GM20431 (cell line): Measurements from ENCODE around the gene CDKN2A.

Experiments
- in situ Hi-C: fragments of 300-500 bp; cut with MseI, MboI; formaldehyde crosslinking; loops from one replicate; pipeline ENCODE4 v1.15.0; 2020; ENCODE audit warnings: low sequenced_read_pairs; ENCODE audit not compliant: unreplicated experiment

Gene CDKN2A

DNA sequence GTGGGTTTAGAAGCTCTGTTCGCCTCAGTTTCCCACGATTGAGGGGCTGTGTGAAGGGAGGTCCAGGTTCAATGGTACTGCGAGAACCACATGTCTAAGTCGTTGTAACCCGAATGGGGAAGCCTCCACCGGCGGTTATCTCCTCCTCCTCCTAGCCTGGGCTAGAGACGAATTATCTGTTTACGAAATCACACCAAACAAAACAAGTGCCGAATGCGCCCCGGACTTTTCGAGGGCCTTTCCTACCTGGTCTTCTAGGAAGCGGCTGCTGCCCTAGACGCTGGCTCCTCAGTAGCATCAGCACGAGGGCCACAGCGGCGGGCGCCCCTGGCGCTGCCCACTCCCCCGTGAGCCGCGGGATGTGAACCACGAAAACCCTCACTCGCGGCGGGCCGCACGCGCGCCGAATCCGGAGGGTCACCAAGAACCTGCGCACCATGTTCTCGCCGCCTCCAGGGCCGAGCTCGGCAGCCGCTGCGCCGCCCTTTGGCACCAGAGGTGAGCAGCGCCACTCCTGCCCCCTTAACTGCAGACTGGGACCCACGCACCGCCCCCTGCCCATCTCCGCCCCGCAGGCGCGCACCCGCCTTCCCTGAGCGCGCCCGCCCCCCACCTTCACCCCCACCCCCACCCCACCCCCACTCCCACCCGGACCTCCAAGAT is at the start of gene CDKN2A:
CDKN2A (minus strand) TSS at position 500 of the 663 bp plus-strand sequence.
- in situ Hi-C loops = no loop called here

GRCh38 chr9:22043928-22044327 is 49.7 kb upstream of the CDKN2A start:
- in situ Hi-C loops = loop anchor here (25.0 kb wide), 1 partner anchor 232 kb away; the partner anchor contains the start of gene MTAP

DNA sequence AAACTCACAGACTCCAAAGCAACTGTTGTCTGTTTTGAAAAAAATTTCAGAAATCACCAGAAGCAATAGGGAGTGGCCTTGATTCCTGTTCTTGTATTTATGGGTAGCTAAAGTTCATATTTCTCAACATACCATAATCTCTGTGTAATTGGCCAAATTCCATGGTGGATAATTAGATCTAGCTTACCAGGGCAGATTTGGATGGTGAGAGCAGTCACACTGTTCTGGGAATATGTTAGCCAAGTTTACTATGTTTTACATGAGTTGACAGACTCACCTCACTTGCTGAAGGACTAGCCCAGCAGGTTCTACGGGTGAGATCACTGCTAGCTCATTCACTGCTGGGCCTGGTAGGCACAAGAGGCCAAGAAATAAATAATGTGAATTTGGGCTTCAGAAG is 47.6 kb upstream of the CDKN2A start:
- in situ Hi-C loops = loop anchor here (25.0 kb wide), 1 partner anchor 229 kb away; the partner anchor contains the start of gene MTAP

DNA sequence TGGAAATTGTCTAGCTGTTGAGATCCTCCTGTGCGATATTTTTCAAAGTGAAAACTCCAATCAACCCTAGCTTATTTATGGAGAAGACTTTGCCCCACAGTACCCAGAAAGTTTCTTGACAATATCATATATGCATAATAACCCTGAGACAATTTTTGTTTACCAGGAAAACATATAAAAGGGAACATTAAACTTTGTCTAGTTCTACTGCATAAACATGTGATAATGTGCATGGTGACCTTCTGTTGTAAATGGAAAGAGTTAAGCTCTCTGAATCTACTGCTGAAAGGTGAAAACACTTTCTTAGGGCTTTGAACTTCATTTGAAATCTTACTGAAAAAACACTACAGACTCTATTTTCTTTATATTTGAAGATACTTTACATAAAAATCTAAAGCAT is 47.2 kb upstream of the CDKN2A start:
- in situ Hi-C loops = loop anchor here (25.0 kb wide), 1 partner anchor 229 kb away; the partner anchor contains the start of gene MTAP

GRCh38 chr9:22040760-22041159 is 46.6 kb upstream of the CDKN2A start:
- in situ Hi-C loops = loop anchor here (25.0 kb wide), 1 partner anchor 228 kb away; the partner anchor contains the start of gene MTAP

DNA sequence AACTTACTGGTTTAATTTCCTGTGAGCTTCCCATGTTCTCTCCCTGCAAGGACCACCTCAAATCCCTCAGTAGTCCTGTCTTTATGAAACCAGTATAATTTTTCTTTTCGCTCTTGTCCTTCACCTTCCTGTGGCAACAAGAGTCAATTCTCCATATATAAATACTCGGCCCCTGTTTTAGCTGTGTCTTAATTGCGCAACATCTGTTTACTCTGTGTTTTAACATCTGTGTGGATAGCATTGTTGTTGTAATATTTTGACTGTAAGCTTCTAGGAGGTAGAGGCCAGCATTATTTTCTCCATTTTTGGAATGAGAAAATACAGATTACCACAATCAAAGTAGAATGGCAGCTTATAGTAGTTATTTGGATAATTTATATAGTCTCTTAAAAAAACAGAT is 45.1 kb upstream of the CDKN2A start:
- in situ Hi-C loops = loop anchor here (25.0 kb wide), 1 partner anchor 227 kb away; the partner anchor contains the start of gene MTAP

- in situ Hi-C loops = loop anchor here (25.0 kb wide), 1 partner anchor 226 kb away; the partner anchor contains the start of gene MTAP
Measured at GRCh38 chr9:22037954-22038690, 43.9 kb upstream of the CDKN2A start.

DNA sequence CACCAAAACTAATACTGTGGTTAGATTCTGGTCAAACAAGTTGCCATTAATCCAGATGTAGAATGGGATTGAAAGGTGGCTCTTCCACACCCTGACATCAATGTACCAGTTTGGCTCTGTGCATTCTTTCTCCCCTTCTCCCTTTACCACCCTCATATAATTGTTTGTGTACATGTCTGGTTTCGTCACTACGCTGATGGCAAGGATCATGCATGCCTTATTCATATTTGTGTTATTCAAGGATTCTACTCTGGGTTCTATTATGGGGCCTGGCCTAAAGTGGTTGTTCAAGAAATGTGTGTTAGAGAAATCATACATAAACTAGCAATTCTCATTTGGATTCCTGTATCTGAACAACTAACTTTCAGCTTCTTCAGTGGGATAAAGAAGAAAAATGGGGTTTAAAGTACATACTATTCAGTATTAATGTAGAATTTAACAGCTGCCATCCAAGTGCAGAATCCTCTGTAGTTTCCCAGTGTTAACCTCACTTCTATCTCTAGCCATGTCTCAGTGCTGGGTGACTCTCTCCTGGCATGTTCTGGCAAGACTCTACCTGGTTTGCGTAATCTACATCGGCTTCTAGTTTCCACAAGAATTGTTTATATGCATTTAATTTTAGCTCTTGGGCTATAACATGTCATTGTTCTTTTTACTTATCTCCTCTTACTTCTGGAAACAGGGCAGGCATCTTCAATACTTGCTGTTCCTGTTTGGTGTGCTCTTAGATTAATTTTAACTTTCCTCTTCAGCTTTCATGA is 42.9 kb upstream of the CDKN2A start:
- in situ Hi-C loops = loop anchor here (25.0 kb wide), 1 partner anchor 225 kb away; the partner anchor contains the start of gene MTAP

DNA sequence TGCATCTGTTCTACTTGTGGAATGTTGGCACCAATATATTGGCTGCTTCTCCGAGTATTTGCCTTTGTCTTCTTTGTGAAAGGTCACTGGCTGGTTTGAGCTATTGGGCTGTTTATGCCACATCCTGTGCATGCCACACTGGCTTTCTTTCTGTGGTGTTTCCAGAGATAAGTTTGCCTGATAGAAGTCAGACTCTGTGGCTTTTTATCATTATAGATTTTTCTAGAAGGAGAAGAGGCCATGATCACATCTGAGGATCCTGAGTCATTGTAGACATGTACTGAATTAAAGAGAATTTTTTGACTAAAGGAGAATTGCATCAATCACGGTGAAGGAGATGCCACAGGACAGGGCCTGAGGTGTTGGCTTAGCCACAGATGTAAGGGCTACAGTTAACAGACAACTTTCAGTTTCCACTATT is 41.4 kb upstream of the CDKN2A start:
- in situ Hi-C loops = loop anchor here (25.0 kb wide), 1 partner anchor 223 kb away; the partner anchor contains the start of gene MTAP

- in situ Hi-C loops = loop anchor here (25.0 kb wide), 1 partner anchor 221 kb away; the partner anchor contains the start of gene MTAP
Measured at GRCh38 chr9:22033012-22033630, 38.9 kb upstream of the CDKN2A start.

DNA sequence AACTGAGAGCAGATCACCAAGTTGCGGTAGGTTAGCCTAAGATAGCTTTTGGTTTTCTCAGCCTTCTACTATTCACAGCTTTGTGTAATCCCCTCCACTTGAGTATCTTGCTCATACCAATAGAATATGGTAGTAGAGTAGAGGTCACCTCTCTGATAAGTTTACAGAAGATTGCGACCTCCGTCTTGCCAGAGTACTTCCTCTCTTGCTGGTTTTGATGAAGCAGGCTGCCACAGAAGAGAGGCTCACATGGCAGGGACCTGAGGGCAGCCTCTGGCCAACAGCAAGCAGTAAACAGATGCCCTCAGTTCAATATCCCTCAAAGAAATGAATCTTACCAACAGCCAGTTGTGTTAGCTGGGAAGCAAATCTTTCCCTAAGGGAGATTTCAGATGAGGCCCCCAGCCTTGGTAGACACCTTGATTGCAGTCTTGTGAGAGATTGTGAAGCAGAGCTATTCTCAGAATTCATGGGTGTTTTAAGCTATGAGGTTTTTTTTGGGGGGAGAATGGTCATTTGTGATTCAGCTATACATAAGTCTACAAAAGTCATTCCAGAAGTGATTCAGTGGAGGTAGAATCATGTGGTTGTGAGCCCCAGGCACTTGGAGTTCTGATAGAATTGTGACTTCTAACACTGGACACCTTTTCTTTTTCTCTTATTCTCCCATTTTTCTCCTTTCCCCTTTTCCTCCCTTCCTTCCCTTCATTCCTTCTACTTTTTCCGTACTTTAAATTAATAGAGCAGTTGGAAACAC is 37.6 kb upstream of the CDKN2A start:
- in situ Hi-C loops = loop anchor here (25.0 kb wide), 1 partner anchor 220 kb away; the partner anchor contains the start of gene MTAP

DNA sequence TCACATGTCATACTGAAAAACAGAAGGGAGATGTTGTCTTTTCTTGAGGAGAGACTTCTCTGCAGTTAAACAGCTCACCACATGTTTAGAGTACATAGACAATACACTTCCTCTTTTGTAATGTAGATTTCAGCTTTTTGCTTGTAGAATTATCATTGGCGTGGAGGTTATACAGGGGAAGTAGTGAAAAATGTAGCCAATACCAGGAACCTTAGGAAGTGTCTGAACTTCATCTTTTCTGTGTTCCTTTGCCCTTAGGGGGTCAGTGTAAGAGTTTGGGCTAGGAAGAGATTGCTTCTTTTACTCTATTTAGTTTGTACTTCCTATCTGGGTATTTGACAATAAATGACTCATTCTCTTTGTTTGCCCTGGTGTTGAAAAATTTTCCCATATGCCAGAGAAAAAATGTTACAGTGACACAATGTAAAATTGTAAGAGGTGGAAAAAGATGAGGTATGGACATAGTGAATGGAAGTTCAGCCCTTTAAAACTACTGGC is 36.0 kb upstream of the CDKN2A start:
- in situ Hi-C loops = loop anchor here (25.0 kb wide), 1 partner anchor 218 kb away; the partner anchor contains the start of gene MTAP

DNA sequence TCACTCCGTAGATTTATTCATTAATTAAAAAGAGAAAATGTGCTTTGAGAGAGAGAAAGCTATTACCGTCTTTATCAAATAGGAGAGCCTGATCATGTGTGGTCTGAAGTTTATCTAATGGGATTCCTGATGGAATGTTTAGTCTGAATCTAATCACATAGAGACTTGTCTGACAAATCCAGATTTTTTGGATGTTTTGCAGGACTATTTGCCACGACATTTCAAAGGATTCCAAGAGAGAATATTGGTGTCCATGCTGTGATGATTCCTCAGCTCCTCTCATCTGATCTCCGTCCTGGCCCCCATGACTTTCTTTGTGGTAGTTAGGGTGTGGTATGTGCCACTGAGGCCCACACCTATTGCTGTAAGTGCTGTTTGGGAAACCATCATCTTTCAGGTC is 35.0 kb upstream of the CDKN2A start:
- in situ Hi-C loops = loop anchor here (25.0 kb wide), 1 partner anchor 217 kb away; the partner anchor contains the start of gene MTAP

GRCh38 chr9:22028394-22028793 is 34.2 kb upstream of the CDKN2A start:
- in situ Hi-C loops = loop anchor here (25.0 kb wide), 1 partner anchor 216 kb away; the partner anchor contains the start of gene MTAP

GRCh38 chr9:22026696-22027095 is 32.5 kb upstream of the CDKN2A start:
- in situ Hi-C loops = loop anchor here (25.0 kb wide), 1 partner anchor 214 kb away; the partner anchor contains the start of gene MTAP

DNA sequence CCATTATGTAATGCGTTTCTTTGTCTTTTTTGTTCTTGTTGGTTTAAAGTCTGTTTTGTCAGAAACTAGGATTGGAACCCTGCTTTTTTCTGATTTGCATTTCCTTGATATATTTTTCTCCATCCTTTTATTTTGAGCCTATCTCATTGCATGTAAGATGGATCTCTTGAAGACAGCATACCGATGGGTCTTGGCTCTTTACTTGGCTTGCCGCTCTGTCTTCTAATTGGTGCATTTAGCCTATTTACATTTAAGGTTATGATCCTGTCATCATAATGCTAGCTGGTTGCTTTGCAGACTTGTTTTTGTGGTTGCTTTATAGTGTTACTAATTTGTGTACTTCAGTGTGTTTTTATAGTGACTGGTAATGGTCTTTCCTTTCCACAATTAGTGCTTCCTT is 28.2 kb upstream of the CDKN2A start:
- in situ Hi-C loops = no loop called here

DNA sequence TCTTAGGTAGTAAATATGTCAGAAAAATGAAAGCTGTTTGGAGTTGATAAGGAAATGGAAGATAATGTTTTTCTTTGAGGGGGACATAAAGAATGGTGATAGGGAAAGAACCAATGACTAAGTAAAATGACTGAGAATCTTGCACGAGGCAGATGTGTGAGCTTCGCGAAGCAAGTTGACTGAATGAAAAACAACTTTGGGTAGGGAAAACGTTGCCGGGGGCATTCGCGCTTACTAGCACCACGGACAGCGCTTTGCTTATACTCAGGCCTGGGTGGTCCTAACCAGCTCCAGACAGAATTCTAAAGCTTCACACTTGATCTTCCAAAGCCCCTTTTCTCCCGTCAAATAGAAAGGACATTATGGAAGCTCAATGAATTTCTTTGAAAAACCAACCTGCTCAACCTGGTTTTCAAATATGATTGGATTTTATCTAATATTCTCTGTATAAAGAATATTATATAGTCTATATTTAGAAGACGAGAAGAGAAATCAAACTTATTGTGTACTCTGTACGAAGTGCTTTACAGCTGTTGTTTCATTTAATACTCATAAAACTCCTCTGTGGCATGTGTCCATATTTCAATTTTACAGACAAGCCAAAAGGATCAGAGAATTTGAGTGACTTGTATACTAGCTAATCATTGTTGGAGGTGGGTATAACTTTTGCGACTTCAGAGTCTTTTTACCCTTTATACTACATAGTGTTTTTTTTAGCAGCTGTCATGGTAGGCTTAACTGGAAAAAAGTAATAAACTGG is 16.9 kb upstream of the CDKN2A start:
- in situ Hi-C loops = no loop called here

DNA sequence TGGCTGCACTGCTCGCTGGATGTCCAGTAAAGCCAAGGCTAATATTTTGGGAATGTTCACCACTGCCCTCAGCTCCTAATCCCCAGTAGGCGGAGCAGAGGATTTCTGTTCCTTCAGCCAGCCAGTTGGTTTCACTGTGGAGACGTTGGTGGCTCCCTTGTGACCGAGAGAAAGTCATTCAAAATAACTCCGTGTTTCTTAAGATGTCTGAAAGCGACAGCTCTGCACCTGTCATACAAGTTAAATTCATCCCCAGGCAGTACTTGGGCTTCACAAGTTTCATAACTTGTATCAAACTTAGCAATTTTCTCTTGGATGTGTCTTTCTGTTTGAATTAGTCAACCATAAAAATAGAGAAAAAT is 15.3 kb upstream of the CDKN2A start:
- in situ Hi-C loops = no loop called here
